GM12878 (cell line): Measurements from ENCODE around the gene ZNF22. TPM values are rescaled to one million over a fixed set of nuclear protein-coding genes. Genes with fewer than 3 reads are reported as not detected.

Experiments
- ATAC-seq: fragments of 200-7000 bp; cut with Tn5 transposase; 3 replicates; pipeline ENCODE4 v1.9.1; 2020; ENCODE audit warnings: mild to moderate bottlenecking, moderate library complexity
- BruUV-seq: library from RNA; stranded (reverse); fragments of 400-500 nt; replicated peaks from 2 replicates; lab custom pipeline; 2021; lab: Mats Ljungman, UMichigan
- CTCF ChIA-PET: fragments of 300-600 bp; sonication (Branson Sonifier 250); formaldehyde crosslinking; extraction: SDS; loops from one replicate; lab custom pipeline; 2021; ENCODE audit warnings: inconsistent platforms; lab: Yijun Ruan, JAX
- POLR2A ChIA-PET: fragments of 350-600 bp; formaldehyde crosslinking; extraction: SDS; loops from one replicate; lab custom pipeline; 2021; ENCODE audit warnings: inconsistent platforms; lab: Charles Lee
- RAD21 ChIA-PET: fragments of 300-600 bp; sonication (Branson Sonifier 250); formaldehyde crosslinking; loops from one replicate; lab custom pipeline; 2023; ENCODE audit warnings: antibody characterized with exemption; ENCODE audit not compliant: unreplicated experiment; lab: Charles Lee
- SMC1A ChIA-PET: fragments of 300-600 bp; sonication (Branson Sonifier 250); formaldehyde crosslinking; loops from one replicate; lab custom pipeline; 2023; ENCODE audit not compliant: unreplicated experiment, uncharacterized antibody; lab: Charles Lee
- DNase-seq: peaks from one replicate; pipeline ENCODE4 v3.0.0-alpha.2; 2011; ENCODE audit warnings: low read depth, low spot score
- FAIRE-seq: peaks from 3 replicates; lab custom pipeline; 2011; peaks lifted over from hg19 to GRCh38; lab: Jason Lieb, UNC
- H2AFZ ChIP-seq: 2 replicates; pipeline ENCODE4 v1.6.0; 2011; ENCODE audit warnings: low read depth, low read length, control low read depth; ENCODE audit not compliant: control insufficient read depth
- H3K27ac ChIP-seq: 2 replicates; pipeline ENCODE4 v1.5.1; 2011; ENCODE audit warnings: control low read depth; ENCODE audit not compliant: control insufficient read depth, insufficient read depth
- H3K27me3 ChIP-seq, 2 experiments: replicated peaks in 1 of 2; 2 replicates each; pipeline versions ENCODE4 v1.6.0 to v1.6.1; 2011; ENCODE audit warnings: low read length in 1 of 2; ENCODE audit not compliant: control insufficient read depth in 2 of 2, insufficient read depth in 2 of 2
- H3K36me3 ChIP-seq, 2 experiments: 2 replicates each; pipeline ENCODE4 v1.5.1; 2011; ENCODE audit warnings: low read length in 1 of 2; ENCODE audit not compliant: control insufficient read depth in 2 of 2, insufficient read depth in 2 of 2
- H3K4me1 ChIP-seq: 2 replicates; pipeline ENCODE4 v1.6.1; 2011; ENCODE audit warnings: mild to moderate bottlenecking, low read length, moderate library complexity, mixed read lengths; ENCODE audit not compliant: control insufficient read depth, insufficient read depth
- H3K4me2 ChIP-seq: 2 replicates; pipeline ENCODE4 v1.6.0; 2011; ENCODE audit warnings: control low read depth; ENCODE audit not compliant: control insufficient read depth, insufficient read depth
- H3K4me3 ChIP-seq: fragments of 200-600 bp; sonication (generic); 2 replicates; pipeline ENCODE4 v1.5.1; 2016
- H3K79me2 ChIP-seq: 2 replicates; pipeline ENCODE4 v1.6.0; 2011; ENCODE audit warnings: low read length; ENCODE audit not compliant: control insufficient read depth, insufficient read depth
- H3K9ac ChIP-seq: 2 replicates; pipeline ENCODE4 v1.8.0; 2011; ENCODE audit warnings: low read length, control low read depth, mixed read lengths; ENCODE audit not compliant: control insufficient read depth, insufficient read depth
- H3K9me3 ChIP-seq: replicated peaks from 3 replicates; pipeline ENCODE4 v1.5.1; 2011; ENCODE audit warnings: mild to moderate bottlenecking, low read length; ENCODE audit not compliant: control insufficient read depth, insufficient read depth
- H4K20me1 ChIP-seq: 2 replicates; pipeline ENCODE4 v1.6.0; 2011; ENCODE audit not compliant: control insufficient read depth, insufficient read depth
- ASH2L ChIP-seq: fragments of 300-600, 200-600 bp; sonication (generic); IDR thresholded peaks from 2 replicates; pipeline ENCODE4 v1.6.1; 2017; ENCODE audit warnings: low read depth, mild to moderate bottlenecking, borderline replicate concordance
- BACH1 ChIP-seq: fragments of 450-650 bp; IDR thresholded peaks from 2 replicates; pipeline ENCODE4 v1.6.1; 2017; ENCODE audit warnings: mild to moderate bottlenecking, borderline replicate concordance
- BMI1 ChIP-seq: fragments of 450-650 bp; IDR thresholded peaks from 2 replicates; pipeline ENCODE4 v1.6.1; 2016; ENCODE audit warnings: mild to moderate bottlenecking, moderate library complexity, borderline replicate concordance
- CREB1 ChIP-seq: IDR thresholded peaks from 2 replicates; pipeline ENCODE4 v1.6.1; 2012; ENCODE audit warnings: low read depth, mild to moderate bottlenecking, inconsistent platforms
- EGR1 ChIP-seq, 2 experiments: IDR thresholded peaks; 1 replicate in 1 of 2; 2 replicates in 1 of 2; pipeline ENCODE4 v1.6.1; 2011 to 2012; ENCODE audit warnings: low read depth in 2 of 2, low read length in 2 of 2, borderline replicate concordance in 1 of 2, mild to moderate bottlenecking in 1 of 2, moderate library complexity in 1 of 2
- EZH2 ChIP-seq: IDR thresholded peaks from 2 replicates; pipeline ENCODE4 v1.6.1; 2012; ENCODE audit warnings: low read depth, mild to moderate bottlenecking, control low read depth, inconsistent platforms, low read length, borderline replicate concordance; ENCODE audit not compliant: control insufficient read depth
- GATAD2B ChIP-seq: fragments of 450-650 bp; conservative IDR thresholded peaks from 2 replicates; pipeline ENCODE4 v1.6.1; 2017; ENCODE audit warnings: low read depth, mild to moderate bottlenecking, moderate library complexity
- KDM1A ChIP-seq: fragments of 200-600 bp; sonication (generic); IDR thresholded peaks from 2 replicates; pipeline ENCODE4 v1.6.1; 2016; ENCODE audit warnings: borderline replicate concordance
- MEF2A ChIP-seq: IDR thresholded peaks from 2 replicates; pipeline ENCODE4 v1.6.1; 2011; ENCODE audit warnings: low read depth, mild to moderate bottlenecking, low read length, moderate library complexity; ENCODE audit not compliant: insufficient read depth
- MEF2B ChIP-seq: fragments of 450-650 bp; IDR thresholded peaks from 2 replicates; pipeline ENCODE4 v1.6.1; 2018; ENCODE audit warnings: mild to moderate bottlenecking, moderate library complexity; ENCODE audit not compliant: partially characterized antibody, poor library complexity, severe bottlenecking
- MYB ChIP-seq: fragments of 150-350 bp; IDR thresholded peaks from 2 replicates; pipeline ENCODE4 v1.6.1; 2014; ENCODE audit warnings: mild to moderate bottlenecking, low read depth, low read length, borderline replicate concordance
- POLR2A ChIP-seq: IDR thresholded peaks from 2 replicates; pipeline ENCODE4 v1.6.1; 2011; ENCODE audit warnings: low read depth, mild to moderate bottlenecking, low read length
- RELA ChIP-seq: fragments of 450-650 bp; IDR thresholded peaks from 2 replicates; pipeline ENCODE4 v1.8.0; 2014; ENCODE audit warnings: borderline replicate concordance; ENCODE audit not compliant: partially characterized antibody
- RFX5 ChIP-seq: IDR thresholded peaks from 2 replicates; pipeline ENCODE4 v1.6.1; 2011; ENCODE audit warnings: low read depth, low read length, improper control_type of control experiment
- STAT3 ChIP-seq: IDR thresholded peaks from 2 replicates; pipeline ENCODE4 v1.6.1; 2011; ENCODE audit warnings: low read depth, low read length, improper control_type of control experiment
- YY1 ChIP-seq: IDR thresholded peaks from 2 replicates; pipeline ENCODE4 v1.6.1; 2011; ENCODE audit warnings: low read depth, mild to moderate bottlenecking, low read length
- WGBS: methylation state at CpG from one replicate; pipeline ENCODE4 v1.1.6; 2016; ENCODE audit warnings: low lambda C conversion rate; ENCODE audit not compliant: insufficient replicate concordance, insufficient coverage; ENCODE audit errors: missing lambda C conversion rate; 5-methylcytosine and 5-hydroxymethylcytosine counted together
- in situ Hi-C: fragments of 300-500 bp; cut with MboI; formaldehyde crosslinking; loops from 9 replicates; pipeline ENCODE4 v1.14.3; 2018; ENCODE audit warnings: mixed read lengths
- intact Hi-C: fragments of 100-400 bp; cut with micrococcal nuclease; formaldehyde crosslinking; loops from one replicate; pipeline ENCODE4 v1.14.2; 2022; ENCODE audit not compliant: unreplicated experiment
- polyA plus RNA-seq, 11 experiments: library from polyadenylated mRNA; depleted of rRNA in 4 of 11; unstranded in 6 of 11; stranded (reverse) in 5 of 11; fragments of >200 nt; fragmentation: Nextera tagmentation in 4 of 11; fragmentation: Illumina TruSeq in 1 of 11; extraction: Ambion mirVana in 4 of 11; extraction: Trizol in 1 of 11; gene quantifications; 1 replicate in 1 of 11; 2 replicates in 10 of 11; pipeline versions ENCODE4 v1.2.1 to v1.2.3, GENCODE V29; 2011 to 2016; ENCODE audit warnings: inconsistent platforms in 2 of 11, missing spikeins in 2 of 11, low read depth in 1 of 11
- total RNA-seq, 4 experiments: library from RNA; depleted of rRNA in 3 of 4; stranded (reverse); fragments of >200 nt in 3 of 4; fragmentation: Illumina TruSeq in 1 of 4; extraction: Trizol in 1 of 4; gene quantifications; 2 replicates each; pipeline versions ENCODE4 v1.2.1 to v1.2.3, GENCODE V29; 2013 to 2021
- TF ChIP-seq, protein P1 (sequence below): IDR thresholded peaks from 2 replicates; pipeline ENCODE4 v1.6.1; 2012; ENCODE audit warnings: mild to moderate bottlenecking, low read depth, low read length
- TF ChIP-seq, protein P2 (sequence below): fragments of 450-650 bp; IDR thresholded peaks from 2 replicates; pipeline ENCODE4 v1.6.1; 2018; ENCODE audit warnings: mild to moderate bottlenecking, low read depth, moderate library complexity; ENCODE audit not compliant: partially characterized antibody

ZNF22 gene
- total and polyA plus RNA-seq, 10 of the 15 experiments (the other 5 are each of a cell fraction or from before 2014, with no cell fraction given), result 31.1 to 74.4 (median 43.8) TPM

DNA sequence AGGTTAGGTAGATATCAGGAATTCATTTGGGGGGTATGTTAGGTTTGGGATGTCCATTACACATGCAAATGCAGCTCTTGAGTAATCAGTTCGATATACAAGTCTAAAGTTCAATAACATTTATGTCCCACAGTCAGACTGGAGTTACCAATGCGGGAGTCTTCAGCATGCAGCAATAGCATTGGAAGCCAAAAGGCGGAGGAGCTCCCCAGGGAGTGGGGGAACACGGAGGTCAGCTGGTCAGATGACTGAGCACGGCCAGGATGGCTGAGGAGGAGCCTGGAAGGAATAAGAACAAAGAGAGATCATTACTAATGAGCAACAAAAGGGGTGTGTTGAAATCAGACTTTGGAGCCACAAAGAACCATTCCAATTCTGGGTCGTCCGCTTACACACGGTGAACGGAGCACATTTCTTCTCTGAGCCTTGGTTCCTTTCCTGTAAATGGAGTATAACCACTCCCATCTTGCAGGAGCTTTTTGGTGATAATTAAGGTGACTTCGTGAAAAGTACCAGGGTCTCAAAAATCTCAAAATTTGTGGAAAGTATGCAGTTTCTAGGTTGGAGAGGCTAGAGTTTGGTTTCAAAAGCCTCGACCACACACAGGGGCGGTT is 478 bp upstream of the ZNF22 start:
- ChIA-PET CTCF (interaction anchor here (0.6 to 5.4 kb wide), 8 partner anchors 8 to 635 kb away, joined by 3 to 30 read pairs (median 4); no protein-coding TSS in a partner anchor), RAD21 (interaction anchor here (0.7 to 4.8 kb wide), 4 partner anchors 34 to 67 kb away, joined by 3 to 24 read pairs (median 4); no protein-coding TSS in a partner anchor), SMC1A (interaction anchor here (0.9 to 6.6 kb wide), 3 partner anchors 21 to 66 kb away, joined by 5 to 48 read pairs (median 34); partner anchors contain the start of gene DEPP1), POLR2A (interaction anchor here (0.9 to 1.3 kb wide), 3 partner anchors 20 to 33 kb away, joined by 3 read pairs; no protein-coding TSS in a partner anchor)
- Histone ChIP-seq H4K20me1 (no peaks in the 10 kb centered on the region), H3K27ac (peak overlapping the region; percentile 74), H2AFZ (peak overlapping the region; percentile 95), H3K4me1 (peaks cover 10% of the 10 kb centered on the region), H3K36me3 (0 out of 4 replicates have a peak, but pooled peaks cover 0 to 3% of the 10 kb centered on the region in 2 experiments), H3K27me3 (no peaks in the 10 kb centered on the region), H3K79me2 (peaks cover 11% of the 10 kb centered on the region), H3K9ac (peak overlapping the region; percentile 71), H3K4me2 (peak overlapping the region; percentile 72), H3K9me3 (peaks cover 4% of the 10 kb centered on the region), H3K4me3 (peak overlapping the region; percentile 38; the same call in 1 of the 2 replicates)
- in situ Hi-C loops (loop anchor here (10.0 kb wide), 1 partner anchor 1025 kb away; no protein-coding TSS in a partner anchor), intact Hi-C loops (loop anchor here (2.0 to 10.0 kb wide), 3 partner anchors 67 to 955 kb away; partner anchors contain the start of gene ZFAND4)
- no peak for DNase-seq
- WGBS, result 20% methylated on average over 12 of the region's 12 CpGs
- FAIRE-seq, result no peak
- ATAC-seq, result no peak
- BruUV-seq, result TSS peak; percentile 95
- TF ChIP-seq, protein P1, sequence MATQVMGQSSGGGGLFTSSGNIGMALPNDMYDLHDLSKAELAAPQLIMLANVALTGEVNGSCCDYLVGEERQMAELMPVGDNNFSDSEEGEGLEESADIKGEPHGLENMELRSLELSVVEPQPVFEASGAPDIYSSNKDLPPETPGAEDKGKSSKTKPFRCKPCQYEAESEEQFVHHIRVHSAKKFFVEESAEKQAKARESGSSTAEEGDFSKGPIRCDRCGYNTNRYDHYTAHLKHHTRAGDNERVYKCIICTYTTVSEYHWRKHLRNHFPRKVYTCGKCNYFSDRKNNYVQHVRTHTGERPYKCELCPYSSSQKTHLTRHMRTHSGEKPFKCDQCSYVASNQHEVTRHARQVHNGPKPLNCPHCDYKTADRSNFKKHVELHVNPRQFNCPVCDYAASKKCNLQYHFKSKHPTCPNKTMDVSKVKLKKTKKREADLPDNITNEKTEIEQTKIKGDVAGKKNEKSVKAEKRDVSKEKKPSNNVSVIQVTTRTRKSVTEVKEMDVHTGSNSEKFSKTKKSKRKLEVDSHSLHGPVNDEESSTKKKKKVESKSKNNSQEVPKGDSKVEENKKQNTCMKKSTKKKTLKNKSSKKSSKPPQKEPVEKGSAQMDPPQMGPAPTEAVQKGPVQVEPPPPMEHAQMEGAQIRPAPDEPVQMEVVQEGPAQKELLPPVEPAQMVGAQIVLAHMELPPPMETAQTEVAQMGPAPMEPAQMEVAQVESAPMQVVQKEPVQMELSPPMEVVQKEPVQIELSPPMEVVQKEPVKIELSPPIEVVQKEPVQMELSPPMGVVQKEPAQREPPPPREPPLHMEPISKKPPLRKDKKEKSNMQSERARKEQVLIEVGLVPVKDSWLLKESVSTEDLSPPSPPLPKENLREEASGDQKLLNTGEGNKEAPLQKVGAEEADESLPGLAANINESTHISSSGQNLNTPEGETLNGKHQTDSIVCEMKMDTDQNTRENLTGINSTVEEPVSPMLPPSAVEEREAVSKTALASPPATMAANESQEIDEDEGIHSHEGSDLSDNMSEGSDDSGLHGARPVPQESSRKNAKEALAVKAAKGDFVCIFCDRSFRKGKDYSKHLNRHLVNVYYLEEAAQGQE, result no peak
- TF ChIP-seq GATAD2B (no peak), BACH1 (no peak), MEF2A (no peak), RFX5 (no peak), POLR2A (no peak), ASH2L (no peak), CREB1 (no peak), EGR1 (IDR thresholded peaks at IDR 0.05; ENCODE audit: borderline replicate concordance in 1 of 2, low read depth in 2 of 2, low read length in 2 of 2) (no peak), BMI1 (no peak), MYB (no peak), YY1 (no peak), MEF2B (peak; percentile 17), EZH2 (no peak), RELA (no peak), STAT3 (no peak), KDM1A (no peak)
- TF ChIP-seq, protein P2, sequence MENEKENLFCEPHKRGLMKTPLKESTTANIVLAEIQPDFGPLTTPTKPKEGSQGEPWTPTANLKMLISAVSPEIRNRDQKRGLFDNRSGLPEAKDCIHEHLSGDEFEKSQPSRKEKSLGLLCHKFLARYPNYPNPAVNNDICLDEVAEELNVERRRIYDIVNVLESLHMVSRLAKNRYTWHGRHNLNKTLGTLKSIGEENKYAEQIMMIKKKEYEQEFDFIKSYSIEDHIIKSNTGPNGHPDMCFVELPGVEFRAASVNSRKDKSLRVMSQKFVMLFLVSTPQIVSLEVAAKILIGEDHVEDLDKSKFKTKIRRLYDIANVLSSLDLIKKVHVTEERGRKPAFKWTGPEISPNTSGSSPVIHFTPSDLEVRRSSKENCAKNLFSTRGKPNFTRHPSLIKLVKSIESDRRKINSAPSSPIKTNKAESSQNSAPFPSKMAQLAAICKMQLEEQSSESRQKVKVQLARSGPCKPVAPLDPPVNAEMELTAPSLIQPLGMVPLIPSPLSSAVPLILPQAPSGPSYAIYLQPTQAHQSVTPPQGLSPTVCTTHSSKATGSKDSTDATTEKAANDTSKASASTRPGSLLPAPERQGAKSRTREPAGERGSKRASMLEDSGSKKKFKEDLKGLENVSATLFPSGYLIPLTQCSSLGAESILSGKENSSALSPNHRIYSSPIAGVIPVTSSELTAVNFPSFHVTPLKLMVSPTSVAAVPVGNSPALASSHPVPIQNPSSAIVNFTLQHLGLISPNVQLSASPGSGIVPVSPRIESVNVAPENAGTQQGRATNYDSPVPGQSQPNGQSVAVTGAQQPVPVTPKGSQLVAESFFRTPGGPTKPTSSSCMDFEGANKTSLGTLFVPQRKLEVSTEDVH, result no peak
